Astrocyte of the spinal cord (primary cell): ENCODE results near the gene TMEM47.
A peak's percentile ranks its signal among the peaks of the same experiment; 100 is the strongest.

ENCODE experiments used
- DNase-seq: peaks from one replicate; pipeline ENCODE4 v3.0.0; 2011; ENCODE audit warnings: low read depth, low spot score
- H3K4me3 ChIP-seq: 2 replicates; pipeline ENCODE4 v1.5.1; 2011; ENCODE audit warnings: low read depth, mild to moderate bottlenecking, low read length, moderate library complexity
- in situ Hi-C: cut with HindIII; loops from 2 replicates; pipeline ENCODE4 v1.10.0; 2017; ENCODE audit warnings: low sequenced_read_pairs
- TF ChIP-seq, protein P1 (sequence below): IDR thresholded peaks from 2 replicates; pipeline ENCODE4 v1.5.1; 2012; ENCODE audit warnings: low read depth, mild to moderate bottlenecking, low read length, inconsistent platforms

TMEM47 gene

GRCh38 chrX:34655501-34656455, 1.3 kb downstream of the TMEM47 start:
- DNase-seq = peak; percentile 35

DNA sequence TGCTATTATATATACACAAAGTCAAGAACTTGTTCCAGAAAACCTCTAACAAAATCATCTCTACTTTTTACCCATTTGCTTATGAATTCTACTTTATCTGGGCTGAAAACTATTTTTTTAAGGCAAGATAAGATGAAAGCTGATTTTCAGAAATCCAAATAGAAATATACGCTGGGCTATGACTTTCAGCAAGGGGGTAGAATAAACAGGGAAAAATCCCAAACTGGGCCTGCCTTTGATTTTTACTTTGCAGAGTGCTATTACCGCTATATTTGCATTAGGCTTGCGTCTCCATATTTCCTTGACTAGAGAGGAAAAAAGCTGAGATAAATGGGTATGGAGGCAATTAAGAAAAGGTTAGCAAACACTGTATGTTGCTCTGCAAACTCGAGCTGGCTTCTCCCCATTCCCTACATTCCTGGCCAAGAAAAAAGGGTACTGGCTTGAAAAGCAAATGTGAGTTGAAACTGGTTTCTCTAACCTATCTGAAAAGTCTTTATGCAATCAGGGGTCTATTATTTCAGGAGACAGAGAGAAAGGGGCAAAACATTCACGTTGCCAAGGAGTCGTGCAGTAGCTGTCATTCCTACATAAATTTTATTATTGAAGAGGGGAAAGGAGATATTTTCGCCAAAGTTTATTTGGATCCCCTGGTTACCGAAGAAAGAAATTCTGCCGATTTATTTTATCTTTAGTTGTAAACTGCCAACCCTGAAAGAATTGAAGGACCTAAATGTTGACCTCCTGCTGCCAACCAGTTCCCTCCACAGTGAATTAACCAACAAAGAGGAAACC, 2.2 kb downstream of the TMEM47 start:
- TF ChIP-seq, protein P1, sequence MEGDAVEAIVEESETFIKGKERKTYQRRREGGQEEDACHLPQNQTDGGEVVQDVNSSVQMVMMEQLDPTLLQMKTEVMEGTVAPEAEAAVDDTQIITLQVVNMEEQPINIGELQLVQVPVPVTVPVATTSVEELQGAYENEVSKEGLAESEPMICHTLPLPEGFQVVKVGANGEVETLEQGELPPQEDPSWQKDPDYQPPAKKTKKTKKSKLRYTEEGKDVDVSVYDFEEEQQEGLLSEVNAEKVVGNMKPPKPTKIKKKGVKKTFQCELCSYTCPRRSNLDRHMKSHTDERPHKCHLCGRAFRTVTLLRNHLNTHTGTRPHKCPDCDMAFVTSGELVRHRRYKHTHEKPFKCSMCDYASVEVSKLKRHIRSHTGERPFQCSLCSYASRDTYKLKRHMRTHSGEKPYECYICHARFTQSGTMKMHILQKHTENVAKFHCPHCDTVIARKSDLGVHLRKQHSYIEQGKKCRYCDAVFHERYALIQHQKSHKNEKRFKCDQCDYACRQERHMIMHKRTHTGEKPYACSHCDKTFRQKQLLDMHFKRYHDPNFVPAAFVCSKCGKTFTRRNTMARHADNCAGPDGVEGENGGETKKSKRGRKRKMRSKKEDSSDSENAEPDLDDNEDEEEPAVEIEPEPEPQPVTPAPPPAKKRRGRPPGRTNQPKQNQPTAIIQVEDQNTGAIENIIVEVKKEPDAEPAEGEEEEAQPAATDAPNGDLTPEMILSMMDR = no peak
- in situ Hi-C loops = no loop called here
- H3K4me3 ChIP-seq = peak overlapping the region; percentile 70
- DNase-seq = peak; percentile 29

More at GRCh38 chrX:34655501-34656455, 1.3 kb downstream of the TMEM47 start:
- peak overlapping the region; percentile 70 for H3K4me3 ChIP-seq
- TF ChIP-seq, protein P1 = no peak
- in situ Hi-C loops = no loop called here

GRCh38 chrX:34653811-34654210, 3.3 kb downstream of the TMEM47 start:
- in situ Hi-C loops = no loop called here
- no peak for DNase-seq
- TF ChIP-seq, protein P1 = no peak
- H3K4me3 ChIP-seq = peak overlapping the region; percentile 70

DNA sequence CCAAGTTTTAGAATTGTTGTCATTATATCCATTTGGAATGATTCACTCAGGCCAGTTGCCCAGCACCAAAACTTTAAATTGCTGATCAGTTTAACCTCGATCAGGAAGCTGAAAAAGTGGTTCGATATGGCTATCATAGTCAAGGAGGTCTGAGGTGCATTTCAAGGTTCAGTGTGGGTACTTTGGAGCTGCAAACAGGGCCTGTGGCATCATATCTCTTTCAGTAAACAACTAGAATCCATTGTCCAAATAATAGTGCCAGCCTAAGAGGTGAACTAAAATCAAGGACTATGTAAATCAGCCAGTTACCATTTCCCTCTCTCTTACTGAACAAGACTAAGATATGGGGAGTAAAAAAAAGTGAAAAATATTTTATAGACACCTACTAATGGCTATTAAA, 14.2 kb downstream of the TMEM47 start:
- no peak overlapping the region for H3K4me3 ChIP-seq
- in situ Hi-C loops = no loop called here
- no peak for DNase-seq
- TF ChIP-seq, protein P1 = no peak

- peak; percentile 52 for DNase-seq
- TF ChIP-seq, protein P1 = peak; percentile 32
- in situ Hi-C loops = no loop called here
- H3K4me3 ChIP-seq = no peak overlapping the region
Observed at GRCh38 chrX:34638116-34638515, 19.0 kb downstream of the TMEM47 start.

DNA sequence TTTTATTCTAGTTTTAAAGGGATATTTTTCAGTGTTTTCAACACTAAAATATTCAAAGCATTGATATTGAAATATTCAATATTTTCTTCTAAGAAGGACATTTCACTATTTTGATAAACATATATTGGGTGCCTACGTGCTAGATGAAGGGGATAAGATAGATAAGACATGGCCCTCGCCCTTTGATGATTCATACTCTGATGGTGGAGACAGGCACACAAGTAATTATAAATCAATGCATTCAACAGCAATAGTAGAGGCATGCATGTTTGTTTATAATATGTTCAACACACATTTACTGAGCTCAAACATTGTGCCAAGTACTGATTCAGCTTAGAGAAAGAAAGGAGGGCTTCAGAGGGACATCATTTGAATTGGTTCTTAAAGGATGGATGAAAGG, 22.7 kb downstream of the TMEM47 start:
- TF ChIP-seq, protein P1 = no peak
- DNase-seq = no peak
- H3K4me3 ChIP-seq = no peak overlapping the region
- in situ Hi-C loops = no loop called here
